Muscle of arm (tissue), 12 donors: ENCODE measurements around the gene DGKG. TPM values are rescaled to one million over a fixed set of nuclear protein-coding genes. Genes with fewer than 3 reads are reported as not detected.

Experiments
- DNase-seq: peaks from one replicate; pipeline ENCODE4 v3.0.0-alpha.2; 2013
- polyA plus RNA-seq, 12 donors: library from polyadenylated mRNA; unstranded; fragments of 120-200 nt; gene quantifications; one replicate each; pipeline ENCODE4 v1.2.1, GENCODE V29; 2013; ENCODE audit not compliant: insufficient read length in 12 of 12

Gene DGKG
- polyA plus RNA-seq, 12 donors = 0.73 to 3.5 (median 2.0) TPM; not detected in 2

DNA sequence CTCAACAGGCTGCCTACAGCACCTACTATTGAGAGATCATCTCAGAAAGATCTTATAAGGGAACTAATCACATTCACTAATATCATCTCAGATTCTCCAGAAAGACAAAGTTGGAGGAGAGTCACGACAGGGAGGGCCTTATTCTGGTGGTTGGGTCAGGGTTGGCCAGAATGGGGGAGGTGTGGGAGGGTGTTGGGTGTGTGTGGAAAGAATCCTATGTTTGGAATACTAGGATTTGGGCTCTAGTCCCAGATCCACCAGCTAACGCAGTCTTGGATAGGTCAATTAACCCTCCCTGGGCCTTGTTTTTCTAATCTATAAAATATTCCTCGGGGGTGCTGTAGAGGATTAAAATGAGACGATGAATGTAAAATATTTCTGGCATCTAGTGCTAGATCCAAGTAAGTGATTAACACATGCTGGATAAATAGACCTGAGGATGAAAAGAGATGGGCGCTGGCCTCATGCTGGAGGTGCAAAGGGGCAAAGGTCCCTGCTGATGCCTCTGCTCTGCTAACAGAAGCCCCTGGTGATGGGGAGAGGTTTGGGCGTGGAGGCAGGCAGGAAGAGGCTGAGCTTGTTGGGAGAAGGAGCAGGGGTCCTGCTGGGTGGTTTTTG lies 185.6 kb downstream of the DGKG start:
- no peak for DNase-seq

DNA sequence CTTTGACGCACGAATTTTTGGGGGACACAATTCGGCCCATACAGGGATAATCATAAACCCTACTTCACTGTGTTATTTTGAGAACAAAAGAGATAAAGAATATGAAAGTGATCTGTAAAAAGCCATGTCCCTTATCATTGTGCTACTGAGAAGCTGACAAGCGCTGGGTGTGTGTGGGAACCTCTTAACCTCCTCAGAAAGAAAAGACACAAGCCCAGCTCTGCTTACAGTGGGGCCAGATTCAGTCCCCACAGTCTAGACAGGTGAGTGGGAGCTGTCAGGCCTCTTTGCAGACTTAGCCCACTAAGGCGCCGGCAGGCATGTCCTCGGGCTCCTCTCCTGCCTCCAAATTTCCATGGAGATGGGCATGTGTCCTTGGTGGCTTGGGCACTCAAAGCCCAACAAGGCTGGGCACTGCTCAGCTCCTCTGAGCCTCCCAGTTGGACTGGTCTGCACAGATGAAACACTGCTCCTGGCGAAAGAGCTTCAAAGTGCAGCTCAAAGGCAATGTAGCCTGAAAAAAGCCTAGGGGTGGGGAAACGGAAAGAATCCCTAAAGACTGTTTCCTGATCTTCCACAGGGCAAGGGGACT lies 188.7 kb downstream of the DGKG start:
- DNase-seq = no peak

DNA sequence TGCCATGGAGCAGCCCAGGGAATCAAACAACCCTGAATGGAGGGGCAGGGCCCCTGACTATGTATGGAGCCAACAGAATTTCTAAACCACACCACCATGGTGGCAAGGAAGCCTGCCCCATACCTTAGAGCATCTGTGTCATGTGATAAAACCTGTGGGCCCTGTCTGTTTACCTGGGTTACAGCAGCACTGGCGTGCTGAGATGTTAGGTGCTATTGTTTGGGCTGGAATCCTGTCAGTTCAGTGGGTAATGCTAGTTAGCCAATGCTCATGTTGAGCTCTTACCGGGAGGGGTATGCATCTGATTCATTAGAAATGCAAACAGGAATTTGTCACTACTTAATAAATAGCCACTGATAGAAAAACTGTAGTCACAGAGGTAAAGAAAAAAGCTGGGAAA lies 189.7 kb downstream of the DGKG start:
- no peak for DNase-seq

DNA sequence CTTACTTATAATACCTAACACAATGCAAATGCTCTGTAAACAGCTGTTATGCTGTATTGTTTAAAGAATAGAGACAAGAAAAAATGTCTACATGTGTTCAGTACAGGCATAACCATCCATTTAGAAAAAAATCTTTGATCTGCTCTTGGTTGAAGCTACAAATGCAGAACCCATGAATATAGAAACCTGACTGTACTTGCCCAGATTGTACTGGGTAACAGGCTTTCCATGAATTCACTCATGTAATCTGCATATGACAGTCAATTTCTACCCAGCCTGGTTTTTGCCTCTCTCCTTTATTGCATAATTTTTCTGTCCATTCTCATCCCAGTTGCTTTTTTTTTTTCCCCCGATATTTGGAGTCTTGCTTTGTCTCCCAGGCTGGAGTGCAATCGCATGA lies 190.5 kb downstream of the DGKG start:
- no peak for DNase-seq

DNA sequence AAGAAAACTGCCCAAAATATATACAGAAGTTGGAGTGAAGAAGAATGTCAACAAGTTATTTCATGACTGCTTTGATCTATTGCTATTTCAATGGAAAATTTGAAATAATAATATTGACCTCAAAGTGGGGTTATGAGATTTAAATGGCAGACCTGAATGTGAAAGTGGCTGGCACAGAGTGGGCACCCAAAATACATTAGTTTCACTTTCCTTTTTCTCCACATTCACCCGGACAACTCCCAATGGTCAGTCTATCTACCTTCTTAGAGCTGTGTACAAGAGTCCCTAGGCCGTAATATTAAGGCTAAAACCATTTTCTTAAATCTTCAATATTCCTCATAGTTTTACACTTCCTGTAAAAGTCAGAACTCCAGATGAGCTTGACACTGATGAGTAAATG lies 191.5 kb downstream of the DGKG start:
- no peak for DNase-seq

DNA sequence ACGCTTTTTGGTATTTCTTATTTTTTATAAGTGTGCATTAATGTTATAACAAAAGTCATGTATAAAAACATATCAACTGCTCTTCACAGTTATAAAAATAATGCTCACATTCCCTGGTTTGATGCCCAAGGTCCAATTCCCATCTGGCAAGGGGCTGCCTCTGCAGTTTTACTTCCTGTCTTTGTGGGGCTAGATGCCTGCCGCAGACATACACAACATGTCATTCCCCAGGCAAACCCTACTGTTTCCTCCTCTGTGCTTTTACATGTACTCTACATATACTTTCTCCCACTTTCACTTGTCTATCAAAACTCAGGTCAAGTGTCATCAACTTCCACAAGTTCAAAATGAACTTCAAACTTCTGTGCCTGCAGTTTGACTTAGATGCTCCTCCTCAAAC lies 192.7 kb downstream of the DGKG start:
- DNase-seq = no peak

GRCh38 chr3:186168976-186169375 lies 193.1 kb downstream of the DGKG start:
- no peak for DNase-seq

DNA sequence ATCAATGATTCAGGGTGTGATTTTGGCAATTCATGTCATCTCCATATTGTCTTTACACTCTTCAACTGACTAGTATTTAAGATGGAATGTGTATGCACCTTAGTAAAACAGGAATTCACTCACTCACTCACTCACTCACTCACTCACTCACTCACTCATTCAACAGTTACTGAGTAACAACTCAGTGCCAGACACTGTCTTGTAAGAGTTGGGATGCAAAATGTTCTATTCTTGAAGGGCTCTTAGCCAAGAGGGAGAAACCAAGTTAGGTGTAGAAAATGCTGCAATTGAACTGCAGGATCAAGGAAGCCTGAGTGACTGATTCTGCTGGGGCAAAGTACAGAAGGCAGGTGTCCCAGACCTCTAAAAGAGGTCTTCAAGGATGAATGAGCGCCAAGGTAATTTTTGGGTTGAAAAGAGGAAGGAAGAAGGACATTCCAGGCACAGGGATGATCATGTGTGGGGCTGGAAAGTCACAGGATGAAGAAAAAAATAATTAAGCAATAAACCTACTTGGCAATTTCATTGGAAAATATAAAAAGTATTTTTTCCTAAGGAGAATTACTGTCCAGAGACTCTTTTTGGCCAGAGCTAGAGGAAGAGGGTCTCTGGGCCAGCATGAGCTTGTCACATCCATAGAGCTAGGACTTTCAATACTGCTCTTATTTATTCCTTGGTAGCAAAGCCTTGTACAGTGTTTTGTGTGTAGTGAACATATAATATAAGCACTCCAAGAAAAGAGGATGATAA lies 194.2 kb downstream of the DGKG start:
- DNase-seq = peak; percentile 45

DNA sequence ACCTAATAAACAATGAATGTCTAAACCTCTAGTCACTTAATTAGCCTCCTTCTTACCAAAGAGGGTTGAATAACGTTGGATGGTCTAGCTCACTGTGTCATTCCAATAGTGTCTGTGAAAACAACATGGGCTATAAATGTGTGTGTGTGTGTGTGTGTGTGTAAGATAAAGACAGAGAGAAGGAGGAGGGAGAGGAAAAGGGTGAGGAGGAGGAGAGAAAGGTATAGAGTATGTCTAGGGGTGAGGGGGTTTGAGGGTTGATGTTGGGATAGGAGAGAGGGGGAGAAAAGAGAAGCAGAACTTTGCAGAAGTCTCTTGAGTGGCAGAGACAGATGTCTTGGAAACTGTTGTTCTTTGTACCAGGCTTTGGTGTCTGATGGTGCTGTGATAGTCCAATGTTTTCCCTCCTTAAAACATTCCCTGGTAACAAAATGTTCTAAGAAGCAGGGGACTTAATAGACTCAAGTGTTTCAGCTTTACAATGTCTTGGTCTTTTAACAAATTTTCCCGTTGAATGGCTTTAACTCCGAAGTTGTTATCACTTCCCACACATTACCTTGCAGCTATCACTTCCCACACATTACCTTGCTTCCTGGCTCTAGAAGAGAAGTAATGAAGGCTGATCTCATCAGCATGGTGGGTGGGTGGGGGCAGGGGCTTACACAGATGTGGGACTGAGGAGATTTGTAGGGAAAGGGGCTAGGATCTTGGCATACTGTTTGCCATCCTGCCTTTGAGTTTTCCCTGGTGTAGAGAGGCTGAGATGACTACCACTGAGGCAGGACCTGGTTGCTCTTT lies 195.3 kb downstream of the DGKG start:
- no peak for DNase-seq

DNA sequence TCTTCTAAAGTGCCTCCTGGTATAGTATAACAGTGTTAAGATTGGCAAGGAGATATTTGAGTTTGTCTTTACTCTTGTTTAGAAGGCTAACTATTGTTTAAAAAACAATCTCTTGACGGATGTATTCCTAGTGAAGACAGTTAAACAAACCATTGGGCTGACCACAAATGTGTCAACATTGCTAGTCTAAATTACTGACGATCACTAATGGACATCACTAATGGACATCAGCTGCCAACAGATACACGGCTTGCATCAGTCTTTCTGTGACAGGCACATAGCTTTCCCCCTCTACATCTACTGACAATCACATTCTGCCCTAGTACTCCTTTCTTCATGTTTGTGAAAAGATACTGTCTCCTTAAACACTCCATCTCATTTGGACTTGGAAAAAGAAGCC lies 196.0 kb downstream of the DGKG start:
- DNase-seq = no peak

- no peak for DNase-seq
Observed at GRCh38 chr3:186165331-186165730, 196.7 kb downstream of the DGKG start.

- DNase-seq = no peak
Observed at GRCh38 chr3:186164696-186165095, 197.3 kb downstream of the DGKG start.

GRCh38 chr3:186162221-186162620 lies 199.8 kb downstream of the DGKG start:
- no peak for DNase-seq

DNA sequence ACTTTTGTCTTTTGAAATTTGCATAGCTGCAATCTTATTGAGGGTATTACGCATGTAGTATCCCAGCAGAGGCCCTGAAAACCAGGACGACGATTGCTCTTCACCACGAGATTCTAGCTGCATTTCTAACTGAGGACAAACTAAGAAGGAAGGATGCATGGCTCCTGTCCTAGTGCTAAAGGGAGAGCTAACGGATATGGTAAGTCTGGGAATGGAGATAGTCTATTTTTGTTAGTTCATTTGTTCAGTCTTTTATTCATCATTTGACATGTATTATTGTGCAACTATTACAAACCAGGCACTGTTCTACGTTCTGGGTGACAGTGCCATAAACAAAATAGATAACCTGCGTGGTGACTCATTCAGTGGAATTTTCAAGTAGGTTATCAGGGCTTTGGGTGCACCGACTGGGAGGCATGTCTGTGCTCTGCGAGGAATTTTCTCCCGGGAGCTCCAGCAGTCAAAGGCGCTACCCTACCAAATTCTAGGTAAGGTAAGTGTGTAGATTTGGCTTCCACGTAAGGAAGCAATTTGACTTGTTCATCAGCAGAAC lies 201.3 kb downstream of the DGKG start:
- no peak for DNase-seq

DNA sequence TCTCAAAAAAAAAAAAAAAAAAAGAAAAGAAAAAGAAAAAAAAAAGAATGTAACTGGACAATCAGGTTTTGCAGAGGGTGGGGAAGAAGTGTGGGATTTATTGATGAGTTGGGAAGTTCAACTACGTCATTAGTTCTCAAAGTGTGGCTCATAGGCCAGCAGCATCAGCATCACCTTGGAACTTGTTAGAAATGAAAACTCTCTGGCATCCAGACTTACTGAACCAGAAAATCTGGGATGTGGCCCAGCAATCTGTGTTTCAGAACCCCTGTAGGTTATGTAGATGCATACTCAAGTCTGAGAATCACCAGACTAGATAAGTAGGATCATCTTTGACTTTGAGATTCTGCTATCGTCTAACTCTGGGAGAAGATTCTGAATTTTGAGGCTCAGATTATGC lies 207.4 kb downstream of the DGKG start:
- no peak for DNase-seq

DNA sequence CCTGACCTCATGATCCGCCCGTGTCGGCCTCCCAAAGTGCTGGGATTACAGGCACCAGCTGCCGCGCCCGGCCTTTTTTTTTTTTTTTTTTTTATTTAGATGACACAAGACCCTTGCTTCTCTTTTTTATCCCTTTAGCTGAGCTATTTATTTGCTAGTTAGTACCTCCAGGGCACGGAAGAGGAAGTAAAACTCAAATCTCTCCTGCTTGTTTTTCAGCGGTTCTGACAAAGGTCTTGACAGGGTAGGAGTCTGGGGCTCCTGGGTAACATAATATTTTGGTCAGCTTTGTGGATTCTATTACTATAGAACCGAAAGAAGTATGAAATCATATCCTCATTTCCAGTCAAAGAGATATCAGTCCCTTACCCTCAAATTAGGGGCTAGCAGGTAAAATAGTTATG lies 209.1 kb downstream of the DGKG start:
- DNase-seq = no peak

GRCh38 chr3:186152361-186152798 lies 209.7 kb downstream of the DGKG start:
- no peak for DNase-seq

DNA sequence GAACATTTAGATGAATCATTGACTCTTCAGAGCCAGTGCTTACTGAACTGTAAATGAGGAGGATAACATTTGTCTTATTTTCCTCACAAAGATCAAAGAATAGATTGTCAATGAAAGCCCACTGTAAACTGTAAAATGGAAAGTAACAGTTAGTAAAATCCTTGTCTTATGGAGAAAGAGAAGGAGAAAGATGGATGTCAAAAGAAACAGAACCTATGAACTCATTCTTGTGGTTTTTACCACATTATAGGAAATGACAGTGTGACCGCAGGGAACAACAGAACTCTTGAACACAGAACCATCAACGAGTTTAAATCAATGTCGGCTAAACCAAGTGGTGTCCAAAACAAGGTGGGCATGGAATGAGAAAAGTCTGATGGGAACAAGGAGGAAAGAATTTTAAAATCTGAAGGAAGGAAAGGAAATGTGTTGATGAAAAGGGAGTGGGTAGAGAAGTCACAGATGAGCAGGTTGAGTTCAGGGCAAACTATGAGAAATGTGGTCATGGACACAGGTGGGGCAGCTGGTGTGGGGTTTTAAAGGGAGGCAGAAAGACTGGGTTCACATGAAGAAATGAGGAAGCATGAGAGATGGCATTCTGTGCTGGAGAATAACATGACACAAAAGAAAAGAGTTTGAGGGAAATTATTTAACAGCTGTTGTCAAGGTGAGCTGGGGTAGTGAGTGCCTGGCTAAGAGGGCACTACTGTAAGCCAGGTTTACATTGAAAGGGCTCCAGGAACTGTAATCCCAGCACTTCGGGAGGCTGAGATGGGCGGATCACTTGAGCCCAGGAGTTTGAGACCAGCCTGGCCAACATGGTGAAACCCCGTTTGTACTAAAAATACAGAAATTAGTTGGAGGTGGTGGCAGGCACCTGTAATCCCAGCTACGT lies 210.7 kb downstream of the DGKG start:
- DNase-seq = no peak

DNA sequence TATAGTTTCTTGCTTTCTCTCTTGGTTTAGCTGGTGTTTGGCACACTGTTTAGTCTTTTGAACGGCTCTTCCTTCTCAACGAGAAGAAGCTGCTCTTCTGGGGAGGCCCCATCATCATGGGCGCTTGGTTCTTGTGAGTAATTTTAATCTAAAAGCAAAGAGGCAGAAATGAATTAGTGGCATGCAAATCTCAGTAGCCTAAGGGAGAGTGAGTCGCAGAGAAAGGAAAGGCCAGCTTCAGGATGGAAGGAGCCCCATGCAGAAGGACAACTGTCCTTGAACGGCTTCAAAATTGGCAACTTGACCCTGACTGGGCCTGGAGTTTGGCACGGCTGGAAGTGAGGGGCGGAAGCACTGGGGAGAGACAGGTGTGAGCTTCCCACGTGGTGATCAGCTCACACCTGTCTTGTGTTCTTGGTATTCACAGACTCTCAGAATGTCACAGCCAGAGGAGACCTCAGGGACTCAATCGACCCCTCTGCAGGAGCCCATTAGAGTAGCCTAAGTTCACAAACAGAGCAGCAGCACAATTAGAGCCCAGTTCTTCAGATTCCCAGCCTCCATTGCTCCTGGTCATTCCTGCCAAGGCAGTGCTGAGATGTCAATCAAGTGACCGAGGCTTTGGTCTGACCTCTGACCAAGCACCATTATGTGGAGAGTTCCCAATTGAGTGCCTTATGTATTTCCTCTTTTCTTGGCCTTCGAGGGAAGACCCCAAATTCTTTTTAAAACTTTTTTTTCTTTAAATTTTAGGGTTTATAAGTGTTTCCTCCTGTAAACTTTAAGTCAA lies 211.8 kb downstream of the DGKG start:
- no peak for DNase-seq

DNA sequence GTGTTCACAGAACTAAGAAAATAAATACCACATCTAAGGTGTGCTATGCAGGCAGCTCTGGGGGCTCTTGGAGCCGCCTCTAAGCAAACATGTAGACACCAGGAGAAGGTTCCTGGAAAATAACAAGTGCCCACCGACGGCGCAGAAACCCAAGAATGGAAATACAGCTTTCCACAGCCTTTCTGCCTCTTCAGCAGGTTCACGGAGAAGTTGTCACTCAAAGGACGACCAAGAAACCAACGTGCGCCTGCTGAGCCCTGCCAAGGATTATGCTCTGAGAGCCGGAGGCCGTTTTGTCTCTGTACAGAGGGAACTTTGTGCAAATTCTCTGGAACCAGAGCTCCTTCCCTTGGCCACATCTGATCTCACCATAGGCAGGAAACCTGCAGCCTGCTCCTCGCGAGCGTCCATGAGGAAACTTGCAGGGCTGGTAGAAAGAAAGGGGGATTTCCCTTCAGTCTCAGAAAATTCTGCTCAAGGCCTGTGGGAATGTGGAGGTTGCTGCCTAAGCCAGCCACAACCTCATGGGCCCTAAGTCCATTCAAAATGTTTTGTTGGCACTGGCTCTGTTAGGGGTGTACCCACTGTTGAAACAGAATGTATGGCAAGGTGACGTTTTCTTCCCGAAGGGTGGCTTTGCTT lies 212.6 kb downstream of the DGKG start:
- no peak for DNase-seq
